ENCODE results near the gene S100A7A.

S100A7A gene

DNA sequence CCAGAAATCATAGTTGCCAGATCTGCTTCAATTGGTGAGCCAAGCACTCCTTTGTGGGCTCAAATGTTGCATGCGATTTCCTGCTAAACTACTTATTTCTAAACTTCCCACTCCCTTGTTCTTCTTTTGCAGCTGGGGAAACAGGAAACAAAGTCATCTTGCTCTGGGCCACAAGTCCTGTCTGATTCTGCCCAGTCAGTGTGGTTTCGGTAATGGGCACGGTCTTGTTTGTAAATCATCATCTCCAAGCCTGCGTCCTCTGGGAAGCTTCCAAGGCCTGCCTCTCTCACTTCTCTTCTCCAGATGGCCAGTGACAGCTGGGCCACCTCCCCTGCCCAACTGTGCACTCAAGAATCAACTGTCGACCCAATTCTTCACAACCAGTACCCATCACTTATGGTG, 29.8 kb upstream of the S100A7A start:
- in situ Hi-C loops (cut with HindIII; ENCODE audit: low pct_ligation_motif_present, low sequenced_read_pairs): no loop called here
- no peaks in the 10 kb centered on the region for H3K27me3 ChIP-seq (replicated peaks)
- TF ChIP-seq, protein P1, sequence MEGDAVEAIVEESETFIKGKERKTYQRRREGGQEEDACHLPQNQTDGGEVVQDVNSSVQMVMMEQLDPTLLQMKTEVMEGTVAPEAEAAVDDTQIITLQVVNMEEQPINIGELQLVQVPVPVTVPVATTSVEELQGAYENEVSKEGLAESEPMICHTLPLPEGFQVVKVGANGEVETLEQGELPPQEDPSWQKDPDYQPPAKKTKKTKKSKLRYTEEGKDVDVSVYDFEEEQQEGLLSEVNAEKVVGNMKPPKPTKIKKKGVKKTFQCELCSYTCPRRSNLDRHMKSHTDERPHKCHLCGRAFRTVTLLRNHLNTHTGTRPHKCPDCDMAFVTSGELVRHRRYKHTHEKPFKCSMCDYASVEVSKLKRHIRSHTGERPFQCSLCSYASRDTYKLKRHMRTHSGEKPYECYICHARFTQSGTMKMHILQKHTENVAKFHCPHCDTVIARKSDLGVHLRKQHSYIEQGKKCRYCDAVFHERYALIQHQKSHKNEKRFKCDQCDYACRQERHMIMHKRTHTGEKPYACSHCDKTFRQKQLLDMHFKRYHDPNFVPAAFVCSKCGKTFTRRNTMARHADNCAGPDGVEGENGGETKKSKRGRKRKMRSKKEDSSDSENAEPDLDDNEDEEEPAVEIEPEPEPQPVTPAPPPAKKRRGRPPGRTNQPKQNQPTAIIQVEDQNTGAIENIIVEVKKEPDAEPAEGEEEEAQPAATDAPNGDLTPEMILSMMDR (IDR thresholded peaks at IDR 0.05; ENCODE audit: low read depth, low read length, missing control alignments): no peak
- H3K27ac ChIP-seq: no peak overlapping the region
- no peak overlapping the region for H3K4me3 ChIP-seq (ENCODE audit: low read depth, low read length)
- no peak for DNase-seq
- H3K36me3 ChIP-seq (replicated peaks): no peaks in the 10 kb centered on the region

DNA sequence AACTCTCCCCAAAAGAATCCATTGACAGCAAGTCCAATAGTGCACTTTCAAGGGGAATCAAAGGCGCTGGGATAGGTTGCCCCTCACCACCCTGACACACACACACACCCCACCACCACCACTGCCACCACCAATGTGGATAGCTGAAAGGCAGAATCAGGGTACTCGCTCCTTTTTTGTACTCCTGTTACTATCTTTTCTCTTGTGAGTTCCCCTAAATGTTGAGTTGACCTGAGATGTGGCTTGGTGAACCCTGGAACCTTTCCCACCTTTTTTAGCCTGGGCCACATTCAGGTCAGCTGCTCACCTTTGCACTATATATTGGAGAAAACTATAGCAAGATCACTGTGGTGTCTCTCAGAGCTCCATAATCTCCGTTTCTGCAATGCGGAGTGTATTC, 29.3 kb upstream of the S100A7A start:
- in situ Hi-C loops (cut with HindIII; ENCODE audit: low pct_ligation_motif_present, low sequenced_read_pairs): no loop called here
- TF ChIP-seq, protein P1 (IDR thresholded peaks at IDR 0.05; ENCODE audit: low read depth, low read length, missing control alignments): no peak
- no peaks in the 10 kb centered on the region for H3K27me3 ChIP-seq (replicated peaks)
- no peak overlapping the region for H3K4me3 ChIP-seq (ENCODE audit: low read depth, low read length)
- DNase-seq: no peak
- H3K36me3 ChIP-seq (replicated peaks): no peaks in the 10 kb centered on the region
- no peak overlapping the region for H3K27ac ChIP-seq

DNA sequence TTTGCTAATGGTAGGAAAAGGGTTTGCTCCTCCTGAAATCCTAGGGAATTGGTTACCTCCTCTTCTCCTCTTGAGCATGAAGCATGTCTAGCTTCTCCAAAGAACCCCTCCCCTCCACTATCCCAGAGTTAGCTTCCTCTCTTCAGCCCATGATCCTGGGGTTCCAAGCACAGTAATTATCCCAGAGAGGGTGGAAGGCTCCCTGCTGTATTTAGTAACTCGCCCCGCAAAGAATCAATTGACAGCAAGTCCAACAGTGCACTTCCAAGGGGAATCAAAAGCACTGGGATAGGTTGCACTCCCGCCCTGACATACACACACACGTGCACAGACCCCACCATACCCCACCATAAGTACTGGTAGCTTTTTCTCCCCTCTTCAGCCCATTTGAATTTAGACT, 28.5 kb upstream of the S100A7A start:
- DNase-seq: no peak
- Histone ChIP-seq H3K36me3 (replicated peaks) (no peaks in the 10 kb centered on the region), H3K27ac (no peak overlapping the region), H3K4me3 (ENCODE audit: low read depth, low read length) (no peak overlapping the region), H3K27me3 (replicated peaks) (no peaks in the 10 kb centered on the region)
- TF ChIP-seq, protein P1 (IDR thresholded peaks at IDR 0.05; ENCODE audit: low read depth, low read length, missing control alignments): no peak
- in situ Hi-C loops (cut with HindIII; ENCODE audit: low pct_ligation_motif_present, low sequenced_read_pairs): no loop called here

DNA sequence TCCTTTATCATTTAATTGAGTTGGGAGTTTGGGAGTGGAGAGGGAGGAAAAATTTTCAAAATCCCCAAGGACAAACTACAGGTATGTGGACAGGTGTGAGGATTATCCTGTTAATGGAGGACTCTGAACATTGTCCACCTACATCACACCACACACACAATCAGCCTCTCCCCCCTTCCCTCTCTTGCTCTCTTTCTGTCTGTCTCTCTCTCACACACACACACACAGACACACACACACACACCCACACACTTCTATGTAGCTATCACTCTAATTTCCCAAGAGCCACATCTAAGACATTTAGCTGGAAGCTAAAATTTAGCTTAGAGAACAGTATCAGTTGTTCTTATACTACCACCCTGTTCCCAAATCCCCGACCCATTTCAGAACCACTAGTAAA, 26.9 kb upstream of the S100A7A start:
- Histone ChIP-seq H3K36me3 (replicated peaks) (no peaks in the 10 kb centered on the region), H3K4me3 (ENCODE audit: low read depth, low read length) (no peak overlapping the region), H3K27me3 (replicated peaks) (no peaks in the 10 kb centered on the region), H3K27ac (no peak overlapping the region)
- in situ Hi-C loops (cut with HindIII; ENCODE audit: low pct_ligation_motif_present, low sequenced_read_pairs): no loop called here
- DNase-seq: no peak
- TF ChIP-seq, protein P1 (IDR thresholded peaks at IDR 0.05; ENCODE audit: low read depth, low read length, missing control alignments): no peak

DNA sequence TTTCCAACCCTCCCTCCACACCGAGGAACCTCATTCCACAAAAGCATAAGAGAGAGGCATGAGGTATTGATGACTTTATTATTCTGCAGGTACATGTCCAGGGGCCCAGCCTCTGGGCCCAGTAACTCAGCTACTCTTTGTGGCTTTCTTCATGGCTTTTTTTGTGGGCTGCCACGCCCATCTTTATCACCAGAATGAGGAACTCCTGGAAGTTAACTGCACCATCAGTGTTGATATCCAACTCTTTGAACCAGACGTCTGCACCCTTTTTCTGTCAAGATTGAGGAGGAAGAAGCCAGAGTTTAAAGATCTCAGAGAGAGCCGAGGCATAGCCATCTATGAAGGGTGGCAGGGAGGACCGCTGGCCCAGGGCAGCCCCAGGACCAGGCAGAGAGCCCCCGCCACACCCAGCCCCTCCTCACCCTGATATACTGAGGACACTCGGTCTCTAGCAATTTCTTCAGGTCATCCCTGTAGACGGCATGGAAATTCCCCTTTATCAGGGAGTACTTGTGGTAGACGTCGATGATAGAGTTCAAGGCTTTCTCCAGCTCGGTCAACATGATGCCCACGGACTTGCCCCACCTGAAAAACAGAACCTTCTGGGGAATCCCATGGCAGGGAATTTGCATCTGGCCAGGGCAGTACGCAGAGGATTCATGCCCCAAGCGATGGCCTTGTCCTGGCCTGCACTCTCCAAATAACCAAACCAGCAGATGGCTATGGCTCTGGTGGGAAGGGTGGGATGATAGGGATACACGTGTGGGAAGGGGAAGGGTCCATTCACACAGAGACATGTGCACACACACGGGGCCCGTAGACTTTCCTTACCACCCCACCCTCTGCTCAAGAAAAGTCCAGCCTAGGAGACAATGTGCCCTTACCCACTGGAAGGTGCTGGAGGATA, 26.1 kb upstream of the S100A7A start:
- Histone ChIP-seq H3K27ac (no peak overlapping the region), H3K4me3 (ENCODE audit: low read depth, low read length) (no peak overlapping the region), H3K36me3 (replicated peaks) (no peaks in the 10 kb centered on the region), H3K27me3 (replicated peaks) (no peaks in the 10 kb centered on the region)
- DNase-seq: no peak
- TF ChIP-seq, protein P1 (IDR thresholded peaks at IDR 0.05; ENCODE audit: low read depth, low read length, missing control alignments): no peak
- in situ Hi-C loops (cut with HindIII; ENCODE audit: low pct_ligation_motif_present, low sequenced_read_pairs): no loop called here

Data from brain microvascular endothelial cell (primary cell).